WTC11 (cell line): Measurements from ENCODE around the gene TMEM164. TPM values are rescaled to one million over a fixed set of nuclear protein-coding genes. Genes with fewer than 3 reads are reported as not detected.

Source experiments
- ATAC-seq: fragments of 200-7000 bp; cut with Tn5 transposase; 2 replicates; pipeline ENCODE4 v1.10.0; 2021; ENCODE audit warnings: mild to moderate bottlenecking, moderate library complexity
- CTCF ChIA-PET: fragments of 300-600 bp; sonication (Branson Sonifier 250); formaldehyde crosslinking; loops from one replicate; lab custom pipeline; 2021; ENCODE audit warnings: antibody characterized with exemption; lab: Charles Lee
- POLR2A ChIA-PET: fragments of 350-600 bp; sonication (Branson Sonifier 250); formaldehyde crosslinking; loops from one replicate; lab custom pipeline; 2021; ENCODE audit warnings: antibody characterized with exemption; lab: Charles Lee
- DNase-seq: peaks from one replicate; pipeline ENCODE4 v3.0.0; 2021; ENCODE audit warnings: low spot score
- H3K27ac Mint-ChIP-seq: 2 replicates; pipeline ENCODE4 v1.8.0; 2021; ENCODE audit warnings: mixed read lengths
- H3K27me3 Mint-ChIP-seq: 2 replicates; pipeline ENCODE4 v1.8.0; 2021; ENCODE audit warnings: low read depth, mild to moderate bottlenecking, moderate library complexity, mixed read lengths
- H3K36me3 Mint-ChIP-seq: 2 replicates; pipeline ENCODE4 v1.8.0; 2021; ENCODE audit warnings: mixed read lengths
- H3K4me1 Mint-ChIP-seq: 2 replicates; pipeline ENCODE4 v1.8.0; 2022; ENCODE audit warnings: mixed read lengths
- H3K4me3 Mint-ChIP-seq: 2 replicates; pipeline ENCODE4 v1.8.0; 2021; ENCODE audit warnings: mild to moderate bottlenecking, moderate library complexity, mixed read lengths
- H3K9me3 Mint-ChIP-seq: 2 replicates; pipeline ENCODE4 v1.8.0; 2021; ENCODE audit warnings: mixed read lengths
- AR ChIP-seq: fragments of 250-450 bp; sonication (Bioruptor Pico); IDR thresholded peaks from 2 replicates; pipeline ENCODE4 v1.9.0; 2021; ENCODE audit warnings: mild to moderate bottlenecking
- ARID4B ChIP-seq: sonication (generic); formaldehyde crosslinking; IDR thresholded peaks from 2 replicates; pipeline ENCODE4 v1.8.0; 2023; ENCODE audit warnings: missing genetic modification reagents, mild to moderate bottlenecking, borderline replicate concordance
- E2F1 ChIP-seq: sonication (generic); formaldehyde crosslinking; IDR thresholded peaks from 2 replicates; pipeline ENCODE4 v1.8.0; 2022; ENCODE audit warnings: mild to moderate bottlenecking, missing genetic modification reagents
- IRF2 ChIP-seq: sonication (generic); formaldehyde crosslinking; IDR thresholded peaks from 2 replicates; pipeline ENCODE4 v1.8.0; 2022; ENCODE audit warnings: low read depth, missing genetic modification reagents, borderline replicate concordance
- JUN ChIP-seq: sonication (generic); formaldehyde crosslinking; IDR thresholded peaks from 2 replicates; pipeline ENCODE4 v1.8.0; 2023; ENCODE audit warnings: mild to moderate bottlenecking, missing genetic modification reagents
- MAX ChIP-seq: sonication (generic); formaldehyde crosslinking; IDR thresholded peaks from 2 replicates; pipeline ENCODE4 v1.8.0; 2022; ENCODE audit warnings: mild to moderate bottlenecking, missing genetic modification reagents
- MXD4 ChIP-seq: fragments of 250-450 bp; sonication (Bioruptor Pico); IDR thresholded peaks from 2 replicates; pipeline ENCODE4 v1.8.0; 2021; ENCODE audit warnings: mild to moderate bottlenecking, moderate library complexity, borderline replicate concordance
- NFATC4 ChIP-seq: fragments of 250-450 bp; sonication (Bioruptor Pico); IDR thresholded peaks from 2 replicates; pipeline ENCODE4 v1.9.0; 2021; ENCODE audit warnings: mild to moderate bottlenecking
- NFE2L1 ChIP-seq: sonication (generic); formaldehyde crosslinking; IDR thresholded peaks from 2 replicates; pipeline ENCODE4 v1.8.1; 2023; ENCODE audit warnings: missing genetic modification reagents
- NR3C1 ChIP-seq: sonication (generic); formaldehyde crosslinking; conservative IDR thresholded peaks from 2 replicates; pipeline ENCODE4 v1.8.1; 2023; ENCODE audit warnings: low read depth, mild to moderate bottlenecking, missing genetic modification reagents
- PRDM15 ChIP-seq: sonication (generic); formaldehyde crosslinking; IDR thresholded peaks from 2 replicates; pipeline ENCODE4 v1.8.0; 2022; ENCODE audit warnings: missing genetic modification reagents
- PREB ChIP-seq: sonication (generic); formaldehyde crosslinking; IDR thresholded peaks from 2 replicates; pipeline ENCODE4 v1.8.1; 2022; ENCODE audit warnings: mild to moderate bottlenecking, missing genetic modification reagents, moderate library complexity, borderline replicate concordance
- TP53 ChIP-seq: sonication (generic); formaldehyde crosslinking; IDR thresholded peaks from 2 replicates; pipeline ENCODE4 v1.8.1; 2023; ENCODE audit warnings: mild to moderate bottlenecking, missing genetic modification reagents
- ZNF232 ChIP-seq: sonication (generic); formaldehyde crosslinking; IDR thresholded peaks from 2 replicates; pipeline ENCODE4 v1.8.0; 2022; ENCODE audit warnings: mild to moderate bottlenecking, missing genetic modification reagents
- ZNF532 ChIP-seq: fragments of 250-450 bp; sonication (Bioruptor Pico); IDR thresholded peaks from 2 replicates; pipeline ENCODE4 v1.9.0; 2021; ENCODE audit warnings: mild to moderate bottlenecking, borderline replicate concordance
- total RNA-seq: library from RNA; stranded (reverse); gene quantifications from 3 replicates; pipeline ENCODE4 v1.2.3, GENCODE V29; 2021

Gene TMEM164
- total RNA-seq, 1 experiment from 2014 or later = 16.0 TPM

- Mint-ChIP-seq H3K27me3 (no peaks in the 10 kb centered on the region), H3K9me3 (no peaks in the 10 kb centered on the region)
- TF ChIP-seq MXD4 (no peak), NFE2L1 (CRISPR knock-in tag) (no peak), NR3C1 (CRISPR knock-in tag) (no peak), ZNF232 (no peak), PREB (no peak), IRF2 (CRISPR knock-in tag) (no peak), E2F1 (CRISPR knock-in tag) (no peak), MAX (no peak)
- TF ChIP-seq, all 79 proteins: peak for 0
- no peak overlapping the region for H3K4me3 Mint-ChIP-seq
- no peak for DNase-seq
- H3K36me3 Mint-ChIP-seq = no peaks in the 10 kb centered on the region
- ATAC-seq = no peak
- ChIA-PET CTCF (no interaction called here), POLR2A (no interaction called here)
- no peak overlapping the region for H3K27ac Mint-ChIP-seq
- H3K4me1 Mint-ChIP-seq = peaks cover 8% of the 10 kb centered on the region
Measured at GRCh38 chrX:110214684-110215083, 211.8 kb downstream of the TMEM164 start.

GRCh38 chrX:110215411-110215810 is 212.5 kb downstream of the TMEM164 start:
- Mint-ChIP-seq H3K27me3 (no peaks in the 10 kb centered on the region), H3K27ac (no peak overlapping the region), H3K36me3 (no peaks in the 10 kb centered on the region), H3K4me1 (peaks cover 4% of the 10 kb centered on the region; the same call in 1 of the 2 replicates), H3K4me3 (no peak overlapping the region), H3K9me3 (no peaks in the 10 kb centered on the region)
- POLR2A ChIA-PET = no interaction called here
- no peak for DNase-seq
- no peak for ATAC-seq
- CTCF ChIA-PET = no interaction called here
- TF ChIP-seq NFATC4 (CRISPR knock-in tag) = no peak
- no peak for TF ChIP-seq TP53 (CRISPR knock-in tag)
- no peak for TF ChIP-seq ZNF532
- TF ChIP-seq JUN (CRISPR knock-in tag) = no peak
- no peak for TF ChIP-seq PRDM15 (CRISPR knock-in tag)
- no peak for TF ChIP-seq ARID4B (CRISPR knock-in tag)
- TF ChIP-seq NFE2L1 (CRISPR knock-in tag) = no peak
- no peak for TF ChIP-seq AR
